K562 (cell line): ENCODE data around the gene SLC38A8. TPM values are rescaled to one million over a fixed set of nuclear protein-coding genes. Genes with fewer than 3 reads are reported as not detected.

ENCODE experiments used
- BACH1 ChIP-seq: fragments of 200-800 bp; sonication (Bioruptor generic); IDR thresholded peaks from 2 replicates; pipeline ENCODE4 v1.6.1; 2016; ENCODE audit warnings: missing genetic modification characterization, missing compliant biosample characterization
- CEBPG ChIP-seq, 3 experiments: fragments of 200-800 bp in 1 of 3; sonication (Bioruptor generic) in 1 of 3; sonication (generic) in 1 of 3; formaldehyde crosslinking in 1 of 3; IDR thresholded peaks in 2 of 3; conservative IDR thresholded peaks in 1 of 3; 2 replicates each; pipeline versions ENCODE4 v1.6.1 to v1.8.0; 2016 to 2022; ENCODE audit warnings: missing compliant biosample characterization in 2 of 3, missing genetic modification characterization in 2 of 3, mild to moderate bottlenecking in 1 of 3, missing genetic modification reagents in 1 of 3
- FIP1L1 ChIP-seq: fragments of 200-400 bp; formaldehyde crosslinking; IDR thresholded peaks from 2 replicates; pipeline ENCODE4 v1.6.1; 2018; ENCODE audit warnings: mild to moderate bottlenecking, low read depth, low read length; ENCODE audit not compliant: poor library complexity, severe bottlenecking
- FOXJ2 ChIP-seq: fragments of 200-800 bp; sonication (Bioruptor generic); IDR thresholded peaks from 2 replicates; pipeline ENCODE4 v1.6.1; 2016; ENCODE audit warnings: missing genetic modification characterization, missing compliant biosample characterization
- FOXM1 ChIP-seq, 2 experiments: fragments of 450-650 bp in 1 of 2; sonication (generic) in 1 of 2; formaldehyde crosslinking in 1 of 2; IDR thresholded peaks; 2 replicates each; pipeline versions ENCODE4 v1.6.1 to v1.9.0; 2017 to 2022; ENCODE audit warnings: low read depth in 2 of 2, mild to moderate bottlenecking in 2 of 2, missing genetic modification reagents in 1 of 2, moderate library complexity in 1 of 2
- HES1 ChIP-seq: fragments of 450-650 bp; IDR thresholded peaks from 2 replicates; pipeline ENCODE4 v1.6.1; 2016; ENCODE audit warnings: low read depth, mild to moderate bottlenecking, moderate library complexity
- HMG20B ChIP-seq: fragments of 250-450 bp; sonication (Bioruptor Pico); IDR thresholded peaks from 2 replicates; pipeline ENCODE4 v1.5.0; 2021; ENCODE audit warnings: mild to moderate bottlenecking
- HNRNPLL ChIP-seq: fragments of 200-400 bp; formaldehyde crosslinking; IDR thresholded peaks from 2 replicates; pipeline ENCODE4 v1.6.1; 2017; ENCODE audit warnings: low read length, low read depth, mild to moderate bottlenecking; ENCODE audit not compliant: poor library complexity, severe bottlenecking
- LEF1 ChIP-seq: fragments of 450-650 bp; IDR thresholded peaks from 2 replicates; pipeline ENCODE4 v1.6.1; 2016; ENCODE audit warnings: mild to moderate bottlenecking
- MTA3 ChIP-seq: fragments of 450-650 bp; formaldehyde crosslinking; IDR thresholded peaks from 2 replicates; pipeline ENCODE4 v1.6.1; 2017; ENCODE audit warnings: mild to moderate bottlenecking, borderline replicate concordance
- RBM39 ChIP-seq: fragments of 200-400 bp; formaldehyde crosslinking; optimal IDR thresholded peaks from 2 replicates; pipeline ENCODE3; 2018; ENCODE audit warnings: low read depth, low read length
- SMARCC2 ChIP-seq: fragments of 450-650 bp; IDR thresholded peaks from 2 replicates; pipeline ENCODE4 v1.6.1; 2017; ENCODE audit warnings: antibody characterized with exemption, moderate library complexity, mild to moderate bottlenecking, low read depth
- THAP7 ChIP-seq: fragments of 250-450 bp; sonication (Bioruptor Pico); IDR thresholded peaks from 2 replicates; pipeline ENCODE4 v1.5.0; 2021
- TSHZ1 ChIP-seq: fragments of 250-450 bp; sonication (Bioruptor Pico); IDR thresholded peaks from 2 replicates; pipeline ENCODE4 v1.4.0; 2020; ENCODE audit warnings: mild to moderate bottlenecking, moderate library complexity
- ZMIZ1 ChIP-seq, 2 experiments: fragments of 150-350 bp in 1 of 2; IDR thresholded peaks; 2 replicates each; pipeline ENCODE4 v1.6.1; 2012 to 2016; ENCODE audit warnings: low read depth in 2 of 2, low read length in 2 of 2, mild to moderate bottlenecking in 1 of 2, moderate library complexity in 1 of 2
- ZNF121 ChIP-seq: sonication (generic); formaldehyde crosslinking; conservative IDR thresholded peaks from 2 replicates; pipeline ENCODE4 v1.8.0; 2022; ENCODE audit warnings: missing genetic modification reagents
- ZNF165 ChIP-seq: fragments of 250-450 bp; sonication (Bioruptor Pico); IDR thresholded peaks from 2 replicates; pipeline ENCODE4 v1.4.0; 2020; ENCODE audit warnings: borderline replicate concordance
- ZNF232 ChIP-seq: sonication (generic); formaldehyde crosslinking; IDR thresholded peaks from 2 replicates; pipeline ENCODE4 v1.8.0; 2022; ENCODE audit warnings: mild to moderate bottlenecking, missing genetic modification reagents
- ZNF444 ChIP-seq: fragments of 250-450 bp; sonication (Bioruptor Pico); IDR thresholded peaks from 2 replicates; pipeline ENCODE4 v1.4.0; 2020; ENCODE audit warnings: mild to moderate bottlenecking, moderate library complexity
- polyA plus RNA-seq, 8 experiments: library from polyadenylated mRNA; depleted of rRNA in 4 of 8; stranded (reverse) in 5 of 8; unstranded in 3 of 8; fragments of >200 nt; fragmentation: Nextera tagmentation in 2 of 8; fragmentation: Illumina TruSeq in 1 of 8; extraction: Ambion mirVana in 2 of 8; extraction: Trizol in 1 of 8; gene quantifications; 2 replicates each; pipeline versions ENCODE4 v1.2.1 to v1.2.3, GENCODE V29; 2011 to 2014; ENCODE audit warnings: inconsistent platforms in 1 of 8, missing spikeins in 1 of 8
- total RNA-seq, 7 experiments: library from RNA; depleted of rRNA in 6 of 7; stranded (reverse); fragments of >200 nt in 6 of 7; fragmentation: Illumina TruSeq in 2 of 7; extraction: Trizol in 2 of 7; gene quantifications; 2 replicates each; pipeline versions ENCODE4 v1.2.1 to v1.2.3, GENCODE V29; 2011 to 2021; ENCODE audit warnings: low replicate concordance in 1 of 7

SLC38A8 gene
- total and polyA plus RNA-seq, 9 of the 15 experiments (the other 6 are each of a cell fraction or from before 2014, with no cell fraction given) = 0.28 TPM; not detected in 8

- peak; percentile 35; the same call in 1 of the 2 replicates for TF ChIP-seq CEBPG (CRISPR knock-in tag; IDR thresholded peaks at IDR 0.05)
- TF ChIP-seq CEBPG (tag; conservative IDR thresholded peaks at IDR 0.05 in 1 of 2, IDR thresholded peaks at IDR 0.05 in 1 of 2) = no peak
- peak; percentile 50; the same call in 1 of the 2 replicates for TF ChIP-seq SMARCC2
- TF ChIP-seq ZNF444 = no peak
- TF ChIP-seq FOXM1 (IDR thresholded peaks at IDR 0.05; ENCODE audit: low read depth) = peak; percentile 82
- no peak for TF ChIP-seq FOXM1 (CRISPR knock-in tag; IDR thresholded peaks at IDR 0.05; ENCODE audit: low read depth)
- no peak for TF ChIP-seq FIP1L1
- TF ChIP-seq ZNF165 = no peak
- 0 out of 2 replicates have a peak, but pooled peaks have one; percentile 45 for TF ChIP-seq FOXJ2
- TF ChIP-seq BACH1 (tag) = no peak
- no peak for TF ChIP-seq TSHZ1
- TF ChIP-seq ZMIZ1 (IDR thresholded peaks at IDR 0.05; ENCODE audit: low read depth in 2 of 2, low read length in 2 of 2) = peak in 1 of 2 experiments; percentile 84; a peak in 1 of 4 replicates
- TF ChIP-seq RBM39 = no peak
- TF ChIP-seq THAP7 (CRISPR knock-in tag) = no peak
- TF ChIP-seq HNRNPLL = no peak
- no peak for TF ChIP-seq ZNF232 (CRISPR knock-in tag)
- no peak for TF ChIP-seq HMG20B
- peak; percentile 100 for TF ChIP-seq LEF1
- no peak for TF ChIP-seq MTA3
- TF ChIP-seq HES1 = peak; percentile 86
- no peak for TF ChIP-seq ZNF121 (CRISPR knock-in tag)
Measured at GRCh38 chr16:84043486-84044117, 1.0 kb upstream of the SLC38A8 start (continued).
